ENCODE measurements around the gene MSRB2. TPM values are rescaled to one million over a fixed set of nuclear protein-coding genes. Genes with fewer than 3 reads are reported as not detected.

The MSRB2 gene
- total RNA-seq, 4 donors from 2014 or later, result 4.7 to 13.4 (median 9.4) TPM

GRCh38 chr10:23073527-23073926 is 21.9 kb upstream of the MSRB2 start:
- DNase-seq (ENCODE audit: low spot score in 2 of 2), result no peak
- WGBS, result 66% methylated on average over 3 of the region's 3 CpGs
- TF ChIP-seq, protein P1, sequence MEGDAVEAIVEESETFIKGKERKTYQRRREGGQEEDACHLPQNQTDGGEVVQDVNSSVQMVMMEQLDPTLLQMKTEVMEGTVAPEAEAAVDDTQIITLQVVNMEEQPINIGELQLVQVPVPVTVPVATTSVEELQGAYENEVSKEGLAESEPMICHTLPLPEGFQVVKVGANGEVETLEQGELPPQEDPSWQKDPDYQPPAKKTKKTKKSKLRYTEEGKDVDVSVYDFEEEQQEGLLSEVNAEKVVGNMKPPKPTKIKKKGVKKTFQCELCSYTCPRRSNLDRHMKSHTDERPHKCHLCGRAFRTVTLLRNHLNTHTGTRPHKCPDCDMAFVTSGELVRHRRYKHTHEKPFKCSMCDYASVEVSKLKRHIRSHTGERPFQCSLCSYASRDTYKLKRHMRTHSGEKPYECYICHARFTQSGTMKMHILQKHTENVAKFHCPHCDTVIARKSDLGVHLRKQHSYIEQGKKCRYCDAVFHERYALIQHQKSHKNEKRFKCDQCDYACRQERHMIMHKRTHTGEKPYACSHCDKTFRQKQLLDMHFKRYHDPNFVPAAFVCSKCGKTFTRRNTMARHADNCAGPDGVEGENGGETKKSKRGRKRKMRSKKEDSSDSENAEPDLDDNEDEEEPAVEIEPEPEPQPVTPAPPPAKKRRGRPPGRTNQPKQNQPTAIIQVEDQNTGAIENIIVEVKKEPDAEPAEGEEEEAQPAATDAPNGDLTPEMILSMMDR (IDR thresholded peaks at IDR 0.05), result no peak
- no peak for TF ChIP-seq POLR2A (IDR thresholded peaks at IDR 0.05)
- TF ChIP-seq POLR2AphosphoS5 (IDR thresholded peaks at IDR 0.05), result no peak
- no peak for TF ChIP-seq EP300 (IDR thresholded peaks at IDR 0.05)
- Histone ChIP-seq H3K36me3 (no peaks in the 10 kb centered on the region), H3K27ac (no peak overlapping the region), H3K4me3 (no peak overlapping the region), H3K27me3 (peaks cover 4% of the 10 kb centered on the region), H3K9me3 (no peaks in the 10 kb centered on the region), H3K4me1 (no peaks in the 10 kb centered on the region)

- 87% methylated on average over 3 of the region's 3 CpGs for WGBS
- no peak overlapping the region for H3K27ac ChIP-seq
- H3K9me3 ChIP-seq, result no peaks in the 10 kb centered on the region
- H3K36me3 ChIP-seq, result no peaks in the 10 kb centered on the region
- TF ChIP-seq POLR2A (IDR thresholded peaks at IDR 0.05) (no peak), POLR2AphosphoS5 (IDR thresholded peaks at IDR 0.05) (no peak), EP300 (IDR thresholded peaks at IDR 0.05) (no peak)
- TF ChIP-seq, protein P1 (IDR thresholded peaks at IDR 0.05), result no peak
- no peak overlapping the region for H3K4me3 ChIP-seq
- H3K4me1 ChIP-seq, result peaks cover under 1% of the 10 kb centered on the region
- H3K27me3 ChIP-seq, result peaks cover 9% of the 10 kb centered on the region
- DNase-seq (ENCODE audit: low spot score in 2 of 2), result no peak
Observed at GRCh38 chr10:23075672-23076071, 19.7 kb upstream of the MSRB2 start.

GRCh38 chr10:23078114-23078513 is 17.3 kb upstream of the MSRB2 start:
- Histone ChIP-seq H3K27ac (no peak overlapping the region), H3K4me3 (no peak overlapping the region), H3K27me3 (peaks cover 9% of the 10 kb centered on the region), H3K9me3 (no peaks in the 10 kb centered on the region), H3K4me1 (peaks cover 9% of the 10 kb centered on the region), H3K36me3 (no peaks in the 10 kb centered on the region)
- 85% methylated on average over 2 of the region's 2 CpGs for WGBS
- TF ChIP-seq POLR2AphosphoS5 (IDR thresholded peaks at IDR 0.05), result no peak
- TF ChIP-seq, protein P1 (IDR thresholded peaks at IDR 0.05), result no peak
- TF ChIP-seq EP300 (IDR thresholded peaks at IDR 0.05), result no peak
- no peak for TF ChIP-seq POLR2A (IDR thresholded peaks at IDR 0.05)
- no peak for DNase-seq (ENCODE audit: low spot score in 2 of 2)

DNA sequence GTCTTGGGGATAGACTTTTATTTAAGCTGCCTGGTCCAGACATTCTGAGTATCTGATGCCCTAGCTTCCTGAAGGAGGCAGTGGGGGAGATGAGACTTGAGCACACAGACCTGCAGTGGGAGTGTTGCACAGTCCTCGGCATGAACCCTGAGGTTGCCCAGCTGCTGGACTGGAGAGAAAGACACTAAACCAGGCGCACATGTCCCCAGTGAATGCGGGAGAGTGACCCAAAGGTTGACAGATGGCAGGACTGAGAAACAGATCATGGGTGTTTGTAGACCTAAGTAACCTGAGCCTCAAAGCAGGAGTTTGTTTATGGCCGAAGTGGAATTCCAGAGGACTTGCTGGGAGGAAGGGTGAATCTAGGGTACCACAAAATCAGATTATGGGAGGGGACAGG is 15.7 kb upstream of the MSRB2 start:
- Histone ChIP-seq H3K4me1 (peaks cover 9% of the 10 kb centered on the region), H3K9me3 (no peaks in the 10 kb centered on the region), H3K36me3 (no peaks in the 10 kb centered on the region), H3K27ac (no peak overlapping the region), H3K4me3 (no peak overlapping the region), H3K27me3 (peaks cover 9% of the 10 kb centered on the region)
- WGBS, result 69% methylated on average over 4 of the region's 4 CpGs
- TF ChIP-seq POLR2AphosphoS5 (IDR thresholded peaks at IDR 0.05), result no peak
- TF ChIP-seq, protein P1 (IDR thresholded peaks at IDR 0.05), result no peak
- TF ChIP-seq POLR2A (IDR thresholded peaks at IDR 0.05), result no peak
- TF ChIP-seq EP300 (IDR thresholded peaks at IDR 0.05), result no peak
- DNase-seq (ENCODE audit: low spot score in 2 of 2), result no peak

- H3K4me1 ChIP-seq, result peaks cover 9% of the 10 kb centered on the region
- peaks cover 9% of the 10 kb centered on the region for H3K27me3 ChIP-seq
- 70% methylated on average over 7 of the region's 7 CpGs for WGBS
- TF ChIP-seq POLR2A (IDR thresholded peaks at IDR 0.05) (no peak), POLR2AphosphoS5 (IDR thresholded peaks at IDR 0.05) (no peak), EP300 (IDR thresholded peaks at IDR 0.05) (no peak)
- TF ChIP-seq, protein P1 (IDR thresholded peaks at IDR 0.05), result no peak
- no peak overlapping the region for H3K4me3 ChIP-seq
- H3K36me3 ChIP-seq, result no peaks in the 10 kb centered on the region
- DNase-seq (ENCODE audit: low spot score in 2 of 2), result no peak
- no peak overlapping the region for H3K27ac ChIP-seq
- no peaks in the 10 kb centered on the region for H3K9me3 ChIP-seq
Observed at GRCh38 chr10:23080262-23080661, 15.1 kb upstream of the MSRB2 start.

Data from suprapubic skin (tissue), 4 donors.